ENCODE measurements around the gene ARID3B. TPM values are rescaled to one million over a fixed set of nuclear protein-coding genes. Genes with fewer than 3 reads are reported as not detected.
A peak's percentile ranks its signal among the peaks of the same experiment; 100 is the strongest.

The ARID3B gene
- total RNA-seq, 1 donor from 2014 or later = 31.5 TPM

DNA sequence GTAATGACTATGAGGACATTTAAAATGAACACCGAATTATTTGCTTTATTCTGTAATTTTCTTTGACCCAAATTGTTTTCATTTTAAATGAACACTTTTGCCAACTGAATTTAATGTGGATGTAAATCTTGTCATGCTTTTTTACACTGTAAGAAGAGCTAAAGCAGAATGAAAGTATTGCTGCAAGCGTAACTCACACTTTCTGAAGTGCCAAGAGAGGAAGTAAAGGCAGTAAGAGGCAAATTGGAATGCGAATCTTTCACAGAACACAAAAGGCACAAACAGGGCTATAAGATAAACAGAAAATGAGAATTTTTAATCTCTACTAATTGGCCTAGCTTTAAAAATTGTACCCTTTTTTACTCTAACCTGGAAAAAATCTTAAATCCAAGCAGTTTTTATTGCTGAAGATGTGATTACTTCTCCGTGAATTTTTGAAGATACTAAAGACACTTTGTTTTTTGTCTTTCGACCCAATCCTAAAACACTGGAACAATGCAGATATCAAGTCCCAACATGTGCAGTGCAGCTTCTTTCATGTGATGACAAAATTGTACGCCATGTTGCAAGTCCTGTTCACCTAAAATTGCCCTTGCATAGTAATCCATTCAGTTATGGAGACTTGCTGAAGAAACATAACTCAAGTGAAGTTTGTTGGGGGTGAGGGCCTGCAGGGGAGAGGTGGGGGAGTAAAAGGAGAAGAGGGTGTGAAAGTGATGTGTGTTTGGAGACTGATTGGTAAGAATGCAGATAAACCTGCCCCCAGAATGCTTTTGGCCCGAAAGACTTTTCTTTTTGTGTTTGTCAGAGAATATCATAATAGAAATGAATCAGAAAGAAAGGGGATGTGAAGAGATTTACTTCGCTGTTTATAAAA, 1.4 kb downstream of the ARID3B start:
- H2AFZ ChIP-seq (replicated peaks) = no peak overlapping the region
- H3K27me3 ChIP-seq = no peaks in the 10 kb centered on the region
- peaks cover 25% of the 10 kb centered on the region for H3K4me1 ChIP-seq
- H3K27ac ChIP-seq = no peak overlapping the region
- peaks cover 12% of the 10 kb centered on the region for H3K36me3 Mint-ChIP-seq
- TF ChIP-seq, protein P1, sequence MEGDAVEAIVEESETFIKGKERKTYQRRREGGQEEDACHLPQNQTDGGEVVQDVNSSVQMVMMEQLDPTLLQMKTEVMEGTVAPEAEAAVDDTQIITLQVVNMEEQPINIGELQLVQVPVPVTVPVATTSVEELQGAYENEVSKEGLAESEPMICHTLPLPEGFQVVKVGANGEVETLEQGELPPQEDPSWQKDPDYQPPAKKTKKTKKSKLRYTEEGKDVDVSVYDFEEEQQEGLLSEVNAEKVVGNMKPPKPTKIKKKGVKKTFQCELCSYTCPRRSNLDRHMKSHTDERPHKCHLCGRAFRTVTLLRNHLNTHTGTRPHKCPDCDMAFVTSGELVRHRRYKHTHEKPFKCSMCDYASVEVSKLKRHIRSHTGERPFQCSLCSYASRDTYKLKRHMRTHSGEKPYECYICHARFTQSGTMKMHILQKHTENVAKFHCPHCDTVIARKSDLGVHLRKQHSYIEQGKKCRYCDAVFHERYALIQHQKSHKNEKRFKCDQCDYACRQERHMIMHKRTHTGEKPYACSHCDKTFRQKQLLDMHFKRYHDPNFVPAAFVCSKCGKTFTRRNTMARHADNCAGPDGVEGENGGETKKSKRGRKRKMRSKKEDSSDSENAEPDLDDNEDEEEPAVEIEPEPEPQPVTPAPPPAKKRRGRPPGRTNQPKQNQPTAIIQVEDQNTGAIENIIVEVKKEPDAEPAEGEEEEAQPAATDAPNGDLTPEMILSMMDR (IDR thresholded peaks at IDR 0.05) = no peak
- TF ChIP-seq EZH2 (IDR thresholded peaks at IDR 0.05) = no peak
- TF ChIP-seq EZH2phosphoT487 (IDR thresholded peaks at IDR 0.05) = no peak
- peaks cover 2% of the 10 kb centered on the region for H3K27me3 Mint-ChIP-seq (ENCODE audit: insufficient read depth, low read depth)
- H3K36me3 ChIP-seq = peaks cover 9% of the 10 kb centered on the region
- no peaks in the 10 kb centered on the region for H3K9me3 ChIP-seq (ENCODE audit: low read depth)
- peak overlapping the region; percentile 2 for H3K27ac Mint-ChIP-seq
- peaks cover 26% of the 10 kb centered on the region for H3F3A ChIP-seq (ENCODE audit: low read depth)
- H4K20me1 ChIP-seq (ENCODE audit: low read depth) = peaks cover 55% of the 10 kb centered on the region
- no peaks in the 10 kb centered on the region for H3K9me3 Mint-ChIP-seq
- H3K9ac ChIP-seq = peak overlapping the region; percentile 69
- DNase-seq (ENCODE audit: low spot score) = no peak
- peak overlapping the region; percentile 93 for H3K4me3 ChIP-seq
- H3K4me2 ChIP-seq = peak overlapping the region; percentile 87
- H3K4me1 Mint-ChIP-seq = peaks cover 50% of the 10 kb centered on the region
- H3K79me2 ChIP-seq (ENCODE audit: low read depth) = peaks cover 80% of the 10 kb centered on the region
- H3K4me3 Mint-ChIP-seq = peak overlapping the region; percentile 97

DNA sequence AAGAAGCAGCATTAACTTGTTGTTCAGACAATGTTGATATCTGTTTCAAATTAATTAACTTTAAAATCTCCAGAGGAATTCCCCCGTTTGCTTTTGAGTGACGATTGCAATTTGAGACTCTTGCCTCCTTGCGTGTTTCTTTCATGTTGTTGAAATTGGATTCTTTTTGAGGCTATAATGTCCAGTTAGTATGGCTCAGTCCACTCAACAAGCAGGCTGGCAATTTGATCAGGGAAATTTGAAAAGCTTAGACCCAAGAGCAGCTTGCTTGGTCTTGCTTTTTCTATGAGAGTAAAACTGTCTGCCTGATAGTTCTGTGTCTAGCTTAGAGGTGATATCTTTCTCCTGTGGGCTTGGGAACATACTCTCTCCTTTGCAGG, 2.0 kb downstream of the ARID3B start:
- Histone ChIP-seq H3K79me2 (ENCODE audit: low read depth) (peaks cover 86% of the 10 kb centered on the region), H2AFZ (replicated peaks) (no peak overlapping the region), H4K20me1 (ENCODE audit: low read depth) (peaks cover 62% of the 10 kb centered on the region), H3K9me3 (ENCODE audit: low read depth) (no peaks in the 10 kb centered on the region), H3F3A (ENCODE audit: low read depth) (peaks cover 26% of the 10 kb centered on the region), H3K36me3 (peaks cover 15% of the 10 kb centered on the region), H3K27me3 (no peaks in the 10 kb centered on the region), H3K4me2 (peak overlapping the region; percentile 87), H3K27ac (no peak overlapping the region), H3K9ac (peak overlapping the region; percentile 10), H3K4me1 (peaks cover 25% of the 10 kb centered on the region), H3K4me3 (peak overlapping the region; percentile 93)
- no peak for DNase-seq (ENCODE audit: low spot score)
- no peaks in the 10 kb centered on the region for H3K9me3 Mint-ChIP-seq
- no peak overlapping the region for H3K27ac Mint-ChIP-seq
- peaks cover 57% of the 10 kb centered on the region for H3K4me1 Mint-ChIP-seq
- no peak for TF ChIP-seq EZH2 (IDR thresholded peaks at IDR 0.05)
- peaks cover 14% of the 10 kb centered on the region for H3K36me3 Mint-ChIP-seq
- peak overlapping the region; percentile 97 for H3K4me3 Mint-ChIP-seq
- peaks cover 2% of the 10 kb centered on the region for H3K27me3 Mint-ChIP-seq (ENCODE audit: insufficient read depth, low read depth)

DNA sequence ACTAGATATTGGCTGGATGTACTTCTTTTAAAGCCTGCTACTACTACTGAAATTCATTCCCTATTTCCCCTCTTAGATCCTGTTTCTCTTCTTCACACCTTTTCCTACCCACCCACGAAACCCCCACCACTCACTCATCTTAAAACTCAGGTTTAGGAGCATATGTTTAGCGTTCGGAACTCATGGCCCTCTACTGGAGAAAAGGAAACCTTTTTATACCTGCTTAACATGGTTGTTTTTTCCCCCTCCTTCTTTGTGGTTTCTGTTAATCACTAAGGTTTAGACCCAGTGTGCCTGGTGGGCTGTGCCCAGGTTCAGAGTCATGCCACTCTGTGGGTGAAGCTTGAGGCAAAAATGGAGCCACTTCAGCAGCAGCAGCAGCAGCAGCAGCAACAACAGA, 2.6 kb downstream of the ARID3B start:
- peaks cover 15% of the 10 kb centered on the region for H3K36me3 ChIP-seq
- H3K9me3 ChIP-seq (ENCODE audit: low read depth) = no peaks in the 10 kb centered on the region
- no peak overlapping the region for H3K9ac ChIP-seq
- Mint-ChIP-seq H3K4me3 (peak overlapping the region; percentile 97), H3K36me3 (peaks cover 18% of the 10 kb centered on the region), H3K4me1 (peaks cover 61% of the 10 kb centered on the region), H3K9me3 (no peaks in the 10 kb centered on the region), H3K27ac (peak overlapping the region; percentile 35), H3K27me3 (ENCODE audit: insufficient read depth, low read depth) (peaks cover 2% of the 10 kb centered on the region)
- H3K4me1 ChIP-seq = peaks cover 25% of the 10 kb centered on the region
- no peak overlapping the region for H2AFZ ChIP-seq (replicated peaks)
- H3K79me2 ChIP-seq (ENCODE audit: low read depth) = peaks cover 91% of the 10 kb centered on the region
- peaks cover 26% of the 10 kb centered on the region for H3F3A ChIP-seq (ENCODE audit: low read depth)
- no peak overlapping the region for H3K27ac ChIP-seq
- H3K27me3 ChIP-seq = no peaks in the 10 kb centered on the region
- DNase-seq (ENCODE audit: low spot score) = no peak
- peak overlapping the region; percentile 87 for H3K4me2 ChIP-seq
- peak overlapping the region; percentile 93 for H3K4me3 ChIP-seq
- peaks cover 67% of the 10 kb centered on the region for H4K20me1 ChIP-seq (ENCODE audit: low read depth)
- TF ChIP-seq EZH2 (IDR thresholded peaks at IDR 0.05) = no peak
- TF ChIP-seq, protein P1 (IDR thresholded peaks at IDR 0.05) = peak; percentile 40

DNA sequence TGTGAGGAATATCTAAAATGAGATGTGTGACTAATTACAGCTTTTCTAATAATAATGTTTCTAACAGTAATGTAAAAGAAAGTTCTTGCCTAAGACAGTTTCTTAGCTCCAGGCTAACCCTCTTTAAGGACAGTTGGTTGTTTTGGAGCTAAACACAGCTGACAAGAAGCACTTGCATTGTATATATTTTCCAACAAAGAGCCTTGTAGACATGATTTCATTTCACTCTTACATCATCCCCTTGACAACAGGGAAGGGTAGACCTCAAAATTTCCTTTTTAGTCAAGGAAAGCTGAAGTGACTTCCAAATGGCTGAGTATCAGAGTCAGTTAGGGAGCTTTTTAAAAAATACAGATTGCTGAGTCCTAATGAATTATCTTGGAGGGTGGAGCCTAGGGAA, 4.1 kb downstream of the ARID3B start:
- H3K9me3 ChIP-seq (ENCODE audit: low read depth) = no peaks in the 10 kb centered on the region
- Mint-ChIP-seq H3K27me3 (ENCODE audit: insufficient read depth, low read depth) (peaks cover 2% of the 10 kb centered on the region), H3K9me3 (no peaks in the 10 kb centered on the region), H3K4me1 (peaks cover 63% of the 10 kb centered on the region), H3K27ac (no peak overlapping the region), H3K36me3 (peaks cover 24% of the 10 kb centered on the region), H3K4me3 (no peak overlapping the region)
- H3K27ac ChIP-seq = no peak overlapping the region
- no peak overlapping the region for H3K9ac ChIP-seq
- no peaks in the 10 kb centered on the region for H3K27me3 ChIP-seq
- H3K4me2 ChIP-seq = no peak overlapping the region
- peaks cover 15% of the 10 kb centered on the region for H3K36me3 ChIP-seq
- no peak overlapping the region for H2AFZ ChIP-seq (replicated peaks)
- H3K4me3 ChIP-seq = no peak overlapping the region
- peaks cover 95% of the 10 kb centered on the region for H3K79me2 ChIP-seq (ENCODE audit: low read depth)
- TF ChIP-seq EZH2 (IDR thresholded peaks at IDR 0.05) = no peak
- no peak for TF ChIP-seq EZH2phosphoT487 (IDR thresholded peaks at IDR 0.05)
- TF ChIP-seq, protein P1 (IDR thresholded peaks at IDR 0.05) = no peak
- peaks cover 81% of the 10 kb centered on the region for H4K20me1 ChIP-seq (ENCODE audit: low read depth)
- DNase-seq (ENCODE audit: low spot score) = no peak
- peaks cover 18% of the 10 kb centered on the region for H3K4me1 ChIP-seq
- H3F3A ChIP-seq (ENCODE audit: low read depth) = peaks cover 19% of the 10 kb centered on the region
